Body of pancreas (tissue), 4 donors: Measurements from ENCODE around the gene IL1RAPL1. TPM values are rescaled to one million over a fixed set of nuclear protein-coding genes. Genes with fewer than 3 reads are reported as not detected.

ENCODE experiments used
- ATAC-seq: fragments of 150-250 bp; one replicate; pipeline ENCODE4 v1.9.1; 2016
- DNase-seq, 4 donors: peaks; one replicate each; pipeline ENCODE4 v3.0.0-alpha.2; 2019
- H3K27ac ChIP-seq, 4 donors: fragments of 200-600 bp; sonication (generic); 1 replicate in 3 of 4; 2 replicates in 1 of 4; pipeline versions ENCODE4 v1.5.1 to v1.6.1; 2016 to 2019; ENCODE audit warnings: mild to moderate bottlenecking in 1 of 4, mixed read lengths in 1 of 4, moderate library complexity in 1 of 4
- H3K27me3 ChIP-seq, 2 donors: fragments of 200-600 bp; sonication (generic); one replicate each; pipeline ENCODE4 v1.6.0; 2016; ENCODE audit warnings: mild to moderate bottlenecking in 1 of 2
- H3K36me3 ChIP-seq, 2 donors: fragments of 200-600 bp; sonication (generic); replicated peaks in 1 of 2; 2 replicates each; pipeline ENCODE4 v1.5.1; 2016; ENCODE audit warnings: low read depth in 2 of 2; ENCODE audit not compliant: insufficient read depth in 1 of 2
- H3K4me1 ChIP-seq: fragments of 200-600 bp; sonication (generic); one replicate; pipeline ENCODE4 v1.6.0; 2016
- H3K4me3 ChIP-seq, 2 donors: fragments of 200-600 bp; sonication (generic); 1 replicate in 1 of 2; 2 replicates in 1 of 2; pipeline ENCODE4 v1.5.1; 2016 to 2019
- H3K9me3 ChIP-seq, 3 donors: fragments of 200-600 bp; sonication (generic); 1 replicate in 2 of 3; 2 replicates in 1 of 3; pipeline ENCODE4 v1.5.1; 2016
- POLR2A ChIP-seq, 3 donors: fragments of 450-650 bp; IDR thresholded peaks; one replicate each; pipeline ENCODE4 v1.6.1; 2016; ENCODE audit warnings: antibody characterized with exemption in 3 of 3, mild to moderate bottlenecking in 2 of 3
- WGBS, 2 donors: methylation state at CpG; one replicate each; pipeline ENCODE4 v1.1.5; 2017; 5-methylcytosine and 5-hydroxymethylcytosine counted together
- intact Hi-C: fragments of 100-400 bp; cut with DNase I; formaldehyde crosslinking; loops from one replicate; pipeline ENCODE4 v1.15.1; 2023
- microRNA-seq, 2 donors: library from miRNA; unstranded; fragments of <30 nt; microRNA quantifications; one replicate each; pipeline ENCODE4, GENCODE V29; 2016; ENCODE audit warnings: borderline number of aligned reads in 2 of 2, borderline replicate concordance in 2 of 2
- small RNA-seq: library from RNA; depleted of rRNA; stranded (forward); fragments of <200 nt; gene quantifications from one replicate; pipeline ENCODE3, GENCODE V24; 2016
- total RNA-seq, 2 donors: library from RNA; depleted of rRNA; stranded (reverse); fragments of >200 nt; gene quantifications; one replicate each; pipeline ENCODE4 v1.1.0, GENCODE V29; 2016
- TF ChIP-seq, protein P1 (sequence below), 7 experiments: fragments of 450-650 bp in 4 of 7; fragments of 200-600 bp in 3 of 7; sonication (generic) in 3 of 7; IDR thresholded peaks; one replicate each; pipeline ENCODE4 v1.5.1; 2016 to 2019; ENCODE audit warnings: antibody characterized with exemption in 7 of 7

The IL1RAPL1 gene
- total RNA-seq, 2 donors from 2014 or later, result 0.26 TPM; not detected in 1

DNA sequence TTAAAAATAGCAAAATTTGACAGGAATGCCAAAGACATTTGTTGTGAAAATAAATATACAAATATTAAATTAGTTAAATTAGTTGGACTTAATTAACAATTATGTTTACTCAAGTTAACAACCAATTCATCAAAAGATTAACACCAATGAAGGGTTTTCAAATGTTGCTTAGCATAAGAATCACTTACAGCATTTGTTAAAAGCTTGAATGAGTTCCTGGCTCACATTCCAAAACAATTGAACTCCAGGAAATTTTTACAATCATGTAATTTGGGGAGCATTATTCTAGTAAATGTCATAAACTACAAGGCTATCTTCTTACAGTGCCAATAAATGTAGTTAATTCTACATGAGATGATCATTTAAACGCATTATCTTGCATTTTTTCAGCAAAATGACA lies 1378.4 kb downstream of the IL1RAPL1 start:
- H3K27me3 ChIP-seq, result no peaks in the 10 kb centered on the region
- H3K36me3 ChIP-seq, result no peaks in the 10 kb centered on the region
- WGBS, 2 donors, result 60 to 68% methylated on average over 1 of the region's 1 CpG
- H3K4me1 ChIP-seq, result no peaks in the 10 kb centered on the region
- intact Hi-C loops, result no loop called here
- no peak overlapping the region for H3K4me3 ChIP-seq
- H3K27ac ChIP-seq, result no peak overlapping the region
- ATAC-seq (no peak), DNase-seq (no peak)
- no peaks in the 10 kb centered on the region for H3K9me3 ChIP-seq
- TF ChIP-seq POLR2A (IDR thresholded peaks at IDR 0.05), result no peak
- TF ChIP-seq, protein P1, sequence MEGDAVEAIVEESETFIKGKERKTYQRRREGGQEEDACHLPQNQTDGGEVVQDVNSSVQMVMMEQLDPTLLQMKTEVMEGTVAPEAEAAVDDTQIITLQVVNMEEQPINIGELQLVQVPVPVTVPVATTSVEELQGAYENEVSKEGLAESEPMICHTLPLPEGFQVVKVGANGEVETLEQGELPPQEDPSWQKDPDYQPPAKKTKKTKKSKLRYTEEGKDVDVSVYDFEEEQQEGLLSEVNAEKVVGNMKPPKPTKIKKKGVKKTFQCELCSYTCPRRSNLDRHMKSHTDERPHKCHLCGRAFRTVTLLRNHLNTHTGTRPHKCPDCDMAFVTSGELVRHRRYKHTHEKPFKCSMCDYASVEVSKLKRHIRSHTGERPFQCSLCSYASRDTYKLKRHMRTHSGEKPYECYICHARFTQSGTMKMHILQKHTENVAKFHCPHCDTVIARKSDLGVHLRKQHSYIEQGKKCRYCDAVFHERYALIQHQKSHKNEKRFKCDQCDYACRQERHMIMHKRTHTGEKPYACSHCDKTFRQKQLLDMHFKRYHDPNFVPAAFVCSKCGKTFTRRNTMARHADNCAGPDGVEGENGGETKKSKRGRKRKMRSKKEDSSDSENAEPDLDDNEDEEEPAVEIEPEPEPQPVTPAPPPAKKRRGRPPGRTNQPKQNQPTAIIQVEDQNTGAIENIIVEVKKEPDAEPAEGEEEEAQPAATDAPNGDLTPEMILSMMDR (IDR thresholded peaks at IDR 0.05), result no peak

DNA sequence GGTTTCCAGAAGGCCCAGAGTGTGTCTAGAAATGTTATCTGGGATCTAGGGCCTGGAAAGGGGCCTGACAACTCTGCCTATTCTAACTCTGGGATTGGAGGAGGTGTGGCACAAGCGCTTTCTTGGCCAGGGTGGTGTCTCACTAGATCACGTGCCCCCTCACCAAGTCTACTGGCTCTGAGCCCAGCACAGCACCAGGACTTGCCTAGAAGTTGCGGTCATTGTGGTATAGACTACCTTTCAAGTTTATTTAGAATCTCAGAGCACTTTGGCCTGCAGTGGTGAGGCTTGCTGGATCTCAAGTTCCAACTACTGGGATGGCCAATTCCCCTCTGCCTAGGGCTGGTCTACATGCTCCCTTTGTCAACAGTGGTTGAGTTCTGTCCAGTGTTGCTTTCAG lies 1404.8 kb downstream of the IL1RAPL1 start:
- Histone ChIP-seq H3K9me3 (no peaks in the 10 kb centered on the region), H3K4me1 (no peaks in the 10 kb centered on the region), H3K27ac (no peak overlapping the region), H3K36me3 (no peaks in the 10 kb centered on the region), H3K27me3 (no peaks in the 10 kb centered on the region), H3K4me3 (no peak overlapping the region)
- 60% methylated on average over 2 of the region's 3 CpGs; no CpG with 5 or more reads in 1 of the 2 donors for WGBS, 2 donors
- no peak for TF ChIP-seq POLR2A (IDR thresholded peaks at IDR 0.05)
- TF ChIP-seq, protein P1 (IDR thresholded peaks at IDR 0.05), result no peak
- ATAC-seq, result no peak
- no peak for DNase-seq
- intact Hi-C loops, result no loop called here

DNA sequence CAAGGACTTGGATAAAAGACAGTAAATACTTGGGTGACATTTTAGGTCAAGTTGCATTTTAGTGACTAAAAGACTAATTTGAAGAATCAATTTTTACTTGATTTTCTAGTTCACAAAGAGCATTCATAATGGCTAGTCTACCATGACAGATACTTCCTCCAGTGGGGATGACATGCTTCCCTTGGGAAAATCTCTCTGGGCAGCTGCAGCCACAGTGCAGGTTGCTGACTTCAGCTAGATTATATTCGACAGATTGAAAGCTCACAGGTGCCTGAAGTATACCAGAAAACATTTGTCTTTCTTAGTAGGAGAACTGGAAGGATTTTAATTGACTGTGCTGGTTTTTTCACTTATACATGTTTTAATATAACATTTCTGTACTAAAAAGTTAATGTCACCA lies 1418.6 kb downstream of the IL1RAPL1 start:
- TF ChIP-seq, protein P1 (IDR thresholded peaks at IDR 0.05), result no peak
- no peak for TF ChIP-seq POLR2A (IDR thresholded peaks at IDR 0.05)
- WGBS, 2 donors, result 7 to 15% methylated on average over 1 of the region's 1 CpG
- ATAC-seq (no peak), DNase-seq (no peak)
- Histone ChIP-seq H3K9me3 (no peaks in the 10 kb centered on the region), H3K4me1 (no peaks in the 10 kb centered on the region), H3K4me3 (no peak overlapping the region), H3K27ac (no peak overlapping the region), H3K27me3 (no peaks in the 10 kb centered on the region), H3K36me3 (no peaks in the 10 kb centered on the region)
- intact Hi-C loops, result no loop called here

Small RNAs within 50 kb of the gene (microRNA-seq; reads per million reads assigned to microRNA genes)
- gene MIR4666B, result 0 reads per million in 2 donors

Small RNAs within 50 kb of the gene (small RNA-seq; reads per million reads assigned to genes)
- gene MIR4666B, result not detected
- gene RF00284, result not detected
- gene RNA5SP500, result 8.7 reads per million, percentile 91 among the genes with 10 or more reads in this experiment
